GM23338 (cell line): ENCODE results near the gene PSMG2. TPM values are rescaled to one million over a fixed set of nuclear protein-coding genes. Genes with fewer than 3 reads are reported as not detected.

Experiments
- ATAC-seq: fragments of 200-7000 bp; cut with Tn5 transposase; 3 replicates; pipeline ENCODE4 v1.9.1; 2020
- DNase-seq: peaks from one replicate; pipeline ENCODE4 v3.0.0-alpha.2; 2015; ENCODE audit warnings: low spot score
- H2AFZ ChIP-seq: fragments of 200-600 bp; sonication (generic); 2 replicates; pipeline ENCODE4 v1.8.0; 2016; ENCODE audit warnings: antibody characterized with exemption, mild to moderate bottlenecking, moderate library complexity
- H3F3A ChIP-seq: fragments of 200-600 bp; sonication (generic); replicated peaks from 2 replicates; pipeline ENCODE4 v1.8.0; 2017; ENCODE audit warnings: antibody characterized with exemption, mixed run types, low read depth
- H3K27ac ChIP-seq: fragments of 200-600 bp; sonication (generic); 2 replicates; pipeline ENCODE4 v1.6.1; 2016; ENCODE audit warnings: low read depth
- H3K27me3 ChIP-seq: fragments of 200-600 bp; sonication (generic); 2 replicates; pipeline ENCODE4 v1.8.0; 2016; ENCODE audit warnings: mild to moderate bottlenecking, mixed run types, moderate library complexity; ENCODE audit not compliant: insufficient read depth
- H3K36me3 ChIP-seq: fragments of 200-600 bp; sonication (generic); 2 replicates; pipeline ENCODE4 v1.8.0; 2016; ENCODE audit warnings: mild to moderate bottlenecking; ENCODE audit not compliant: insufficient read depth
- H3K4me1 ChIP-seq: fragments of 200-600 bp; sonication (generic); 2 replicates; pipeline ENCODE4 v1.8.0; 2016; ENCODE audit warnings: mild to moderate bottlenecking, moderate library complexity; ENCODE audit not compliant: insufficient read depth
- H3K4me2 ChIP-seq: fragments of 200-600 bp; sonication (generic); 2 replicates; pipeline ENCODE4 v1.7.1; 2017; ENCODE audit warnings: mixed run types
- H3K4me3 ChIP-seq: fragments of 200-600 bp; sonication (generic); 2 replicates; pipeline ENCODE4 v1.6.1; 2016; ENCODE audit warnings: mixed run types
- H3K79me2 ChIP-seq: fragments of 200-600 bp; sonication (generic); replicated peaks from 2 replicates; pipeline ENCODE4 v1.8.0; 2017; ENCODE audit warnings: mild to moderate bottlenecking; ENCODE audit not compliant: insufficient read depth
- H3K9me2 ChIP-seq: fragments of 200-600 bp; sonication (generic); 2 replicates; pipeline ENCODE4 v1.8.0; 2017; ENCODE audit not compliant: insufficient read depth
- H4K20me1 ChIP-seq: fragments of 200-600 bp; sonication (generic); replicated peaks from 2 replicates; pipeline ENCODE4 v1.8.0; 2017; ENCODE audit warnings: mild to moderate bottlenecking; ENCODE audit not compliant: insufficient read depth
- H3K27ac Mint-ChIP-seq: 2 replicates; pipeline ENCODE4 v1.8.0; 2020; ENCODE audit warnings: inconsistent platforms, mild to moderate bottlenecking, moderate library complexity, mixed read lengths
- H3K27me3 Mint-ChIP-seq: 3 replicates; pipeline ENCODE4 v1.8.0; 2022; ENCODE audit warnings: low read depth, mild to moderate bottlenecking, moderate library complexity, mixed read lengths, inconsistent platforms; ENCODE audit not compliant: insufficient read depth, poor library complexity
- H3K36me3 Mint-ChIP-seq: 3 replicates; pipeline ENCODE4 v1.8.0; 2021; ENCODE audit warnings: low read depth, mild to moderate bottlenecking, inconsistent platforms, moderate library complexity, mixed read lengths
- H3K4me1 Mint-ChIP-seq: 3 replicates; pipeline ENCODE4 v1.8.0; 2020; ENCODE audit warnings: mild to moderate bottlenecking, inconsistent platforms, mixed read lengths
- H3K4me3 Mint-ChIP-seq: 3 replicates; pipeline ENCODE4 v1.8.0; 2021; ENCODE audit warnings: moderate library complexity, mild to moderate bottlenecking, inconsistent platforms, mixed read lengths
- H3K9me3 Mint-ChIP-seq: 3 replicates; pipeline ENCODE4 v1.8.0; 2020; ENCODE audit warnings: moderate library complexity, mild to moderate bottlenecking, inconsistent platforms, mixed read lengths
- EZH2 ChIP-seq: fragments of 200-600 bp; sonication (generic); IDR thresholded peaks from one replicate; pipeline ENCODE4 v1.8.0; 2017; ENCODE audit warnings: antibody characterized with exemption, mild to moderate bottlenecking, low read depth; ENCODE audit not compliant: unreplicated experiment
- NANOG ChIP-seq: IDR thresholded peaks from 2 replicates; pipeline ENCODE4 v1.6.1; 2016; ENCODE audit warnings: antibody characterized with exemption, borderline replicate concordance
- POLR2AphosphoS5 ChIP-seq: IDR thresholded peaks from 2 replicates; pipeline ENCODE4 v1.6.1; 2016; ENCODE audit warnings: antibody characterized with exemption, low read depth
- REST ChIP-seq: IDR thresholded peaks from one replicate; pipeline ENCODE4 v1.6.1; 2018; ENCODE audit warnings: antibody characterized with exemption; ENCODE audit not compliant: unreplicated experiment
- polyA plus RNA-seq: library from polyadenylated mRNA; unstranded; fragments of >200 nt; fragmentation: Nextera tagmentation; extraction: Ambion mirVana; gene quantifications from 2 replicates; pipeline ENCODE4 v1.2.1, GENCODE V29; 2016
- total RNA-seq: library from RNA; depleted of rRNA; stranded (reverse); fragments of >200 nt; shearing (Covaris generic); gene quantifications from 2 replicates; pipeline ENCODE4 v1.2.3, GENCODE V29; 2014

Gene PSMG2
- total and polyA plus RNA-seq, 2 experiments from 2014 or later = 87.8 to 151 TPM

GRCh38 chr18:12656938-12657683, 45.7 kb upstream of the PSMG2 start:
- Histone ChIP-seq H3K27ac (no peak overlapping the region), H2AFZ (peak overlapping the region; percentile 73; the same call in 1 of the 2 replicates), H3K4me2 (peak overlapping the region; percentile 78), H3K79me2 (peaks cover 36% of the 10 kb centered on the region), H4K20me1 (peaks cover 5% of the 10 kb centered on the region; the same call in 1 of the 2 replicates), H3K27me3 (peaks cover 21% of the 10 kb centered on the region), H3F3A (peaks cover 7% of the 10 kb centered on the region), H3K36me3 (no peaks in the 10 kb centered on the region), H3K9me2 (no peaks in the 10 kb centered on the region), H3K4me1 (peaks cover 14% of the 10 kb centered on the region), H3K4me3 (peak overlapping the region; percentile 68)
- H3K27ac Mint-ChIP-seq = no peak overlapping the region
- peaks cover 3% of the 10 kb centered on the region; the same call in 1 of the 3 replicates for H3K36me3 Mint-ChIP-seq
- DNase-seq (peak; percentile 50), ATAC-seq (peak; percentile 53)
- H3K4me3 Mint-ChIP-seq = peak overlapping the region; percentile 68
- TF ChIP-seq REST (no peak), EZH2 (peak; percentile 66)
- no peaks in the 10 kb centered on the region; the same call in 2 of the 3 replicates for H3K9me3 Mint-ChIP-seq
- peaks cover 24% of the 10 kb centered on the region for H3K27me3 Mint-ChIP-seq
- peaks cover 31% of the 10 kb centered on the region for H3K4me1 Mint-ChIP-seq

- TF ChIP-seq POLR2AphosphoS5 (peak; percentile 80), NANOG (no peak)
- Histone ChIP-seq H3K79me2 (peaks cover 34% of the 10 kb centered on the region), H3K27ac (no peak within 1 kb of the TSS; the same call in 1 of the 2 replicates), H3K36me3 (no peaks in the 10 kb centered on the region), H3K4me1 (peaks cover 7% of the 10 kb centered on the region), H2AFZ (peak within 1 kb of the TSS; percentile 76), H3K27me3 (peaks cover 21% of the 10 kb centered on the region), H3K4me2 (peak within 1 kb of the TSS; percentile 87), H3K4me3 (peak within 1 kb of the TSS; percentile 68), H3K9me2 (no peaks in the 10 kb centered on the region), H4K20me1 (peaks cover 5% of the 10 kb centered on the region; the same call in 1 of the 2 replicates), H3F3A (peaks cover 7% of the 10 kb centered on the region)
- Mint-ChIP-seq H3K4me1 (peaks cover 23% of the 10 kb centered on the region), H3K4me3 (peak within 1 kb of the TSS; percentile 88), H3K27ac (no peak within 1 kb of the TSS), H3K36me3 (peaks cover 3% of the 10 kb centered on the region; the same call in 1 of the 3 replicates), H3K27me3 (peaks cover 24% of the 10 kb centered on the region), H3K9me3 (no peaks in the 10 kb centered on the region; the same call in 2 of the 3 replicates)
- peak; percentile 70 for DNase-seq
- peak; percentile 83 for ATAC-seq
Measured at GRCh38 chr18:12657684-12658425, 45.0 kb upstream of the PSMG2 start, which contains the start of gene SPIRE1. Gene SPIRE1 (minus strand): TSS chr18:12658107. CDS start chr18:12657866, 241 bp downstream.
